Stomach smooth muscle (tissue), 2 donors: ENCODE results near the gene ZNF570.

ENCODE experiments used
- H3K27ac ChIP-seq: one replicate; pipeline ENCODE4 v1.7.0; 2013; ENCODE audit warnings: mild to moderate bottlenecking, low read length, inconsistent platforms
- H3K27me3 ChIP-seq, 2 donors: one replicate each; pipeline ENCODE4 v1.7.0; 2013; ENCODE audit warnings: low read length in 2 of 2; ENCODE audit not compliant: insufficient read depth in 2 of 2, control insufficient read depth in 1 of 2
- H3K36me3 ChIP-seq, 2 donors: one replicate each; pipeline ENCODE4 v1.7.0; 2013; ENCODE audit warnings: low read length in 2 of 2; ENCODE audit not compliant: control insufficient read depth in 2 of 2, insufficient read depth in 2 of 2
- H3K4me1 ChIP-seq: one replicate; pipeline ENCODE4 v1.7.0; 2013; ENCODE audit warnings: low read length; ENCODE audit not compliant: control insufficient read depth, insufficient read depth
- H3K4me3 ChIP-seq, 2 donors: one replicate each; pipeline ENCODE4 v1.7.0; 2013; ENCODE audit warnings: low read length in 2 of 2
- H3K9ac ChIP-seq, 2 donors: one replicate each; pipeline ENCODE4 v1.7.0; 2013; ENCODE audit warnings: low read length in 2 of 2, mild to moderate bottlenecking in 1 of 2
- H3K9me3 ChIP-seq, 2 donors: one replicate each; pipeline ENCODE4 v1.7.0; 2013; ENCODE audit warnings: low read length in 2 of 2; ENCODE audit not compliant: control insufficient read depth in 2 of 2
- donor health status: healthy.
- donor health status: Pancreatic carcinoma.

The ZNF570 gene

GRCh38 chr19:37468961-37469777 lies at the start of gene ZNF570:
TSS of gene ZNF570 (plus strand) at chr19:37469356. CDS start at chr19:37470355, 999 bp downstream.
- Histone ChIP-seq H3K36me3 (peaks cover 10 to 11% of the 10 kb centered on the region in 2 donors), H3K9me3 (peaks cover 0 to 8% of the 10 kb centered on the region in 2 donors), H3K27me3 (no peaks in the 10 kb centered on the region), H3K9ac (peak within 1 kb of the TSS; percentile 94 to 98), H3K4me3 (peak within 1 kb of the TSS; percentile 95 to 99), H3K4me1 (peaks cover 25% of the 10 kb centered on the region), H3K27ac (peak within 1 kb of the TSS; percentile 92)

GRCh38 chr19:37452500-37453245 lies 16.5 kb upstream of the ZNF570 start:
- peaks cover 22 to 58% of the 10 kb centered on the region in 2 donors for H3K9me3 ChIP-seq

DNA sequence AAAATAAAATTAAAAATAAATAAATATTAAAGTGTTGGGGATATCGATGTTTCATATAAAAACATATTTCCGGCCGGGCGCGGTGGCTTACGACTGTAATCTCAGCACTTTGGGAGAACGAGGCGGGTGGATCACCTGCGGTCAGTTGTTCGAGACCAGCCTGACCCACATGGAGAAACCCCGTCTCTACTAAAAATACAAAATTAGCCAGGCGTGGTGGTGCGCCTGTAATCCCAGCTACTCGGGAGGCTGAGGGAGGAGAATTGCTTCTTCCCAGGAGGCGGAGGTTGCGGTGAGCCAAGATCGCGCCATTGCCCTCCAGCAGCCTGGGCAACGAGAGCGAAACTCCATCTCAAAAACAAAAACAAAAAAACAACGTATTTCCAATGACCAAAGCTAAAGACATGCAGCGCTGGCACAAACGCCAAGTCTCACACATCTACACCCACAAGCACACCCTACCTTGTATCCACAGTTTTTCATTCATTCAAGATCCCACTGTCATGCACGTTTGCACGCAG lies 2.8 kb upstream of the ZNF570 start:
- H3K9me3 ChIP-seq = peaks cover 3% of the 10 kb centered on the region in 2 donors
- peak overlapping the region; percentile 82 to 99 for H3K4me3 ChIP-seq
- peaks cover 15 to 18% of the 10 kb centered on the region in 2 donors for H3K36me3 ChIP-seq
- H3K9ac ChIP-seq = peak overlapping the region; percentile 73 to 90
- peak overlapping the region; percentile 92 for H3K27ac ChIP-seq
- peaks cover 23% of the 10 kb centered on the region for H3K4me1 ChIP-seq
- no peaks in the 10 kb centered on the region for H3K27me3 ChIP-seq

More at GRCh38 chr19:37452500-37453245, 16.5 kb upstream of the ZNF570 start:
- no peak overlapping the region for H3K27ac ChIP-seq
- peak overlapping the region in 1 of 2 donors; percentile 56 for H3K4me3 ChIP-seq
- no peaks in the 10 kb centered on the region for H3K4me1 ChIP-seq
- no peaks in the 10 kb centered on the region for H3K27me3 ChIP-seq
- H3K9ac ChIP-seq = no peak overlapping the region
- H3K36me3 ChIP-seq = peaks cover 12 to 26% of the 10 kb centered on the region in 2 donors

GRCh38 chr19:37466798-37467607 lies 2.2 kb upstream of the ZNF570 start, which contains the start of gene ZNF569:
TSS of gene ZNF569 (minus strand) at chr19:37467444. CDS start at chr19:37444921, 22,523 bp downstream.
- H3K4me1 ChIP-seq = peaks cover 25% of the 10 kb centered on the region
- H3K27me3 ChIP-seq = no peaks in the 10 kb centered on the region
- peak within 1 kb of the TSS; percentile 92 for H3K27ac ChIP-seq
- peak within 1 kb of the TSS; percentile 95 to 99 for H3K4me3 ChIP-seq
- H3K9ac ChIP-seq = peak within 1 kb of the TSS; percentile 73 to 90
- peaks cover 0 to 3% of the 10 kb centered on the region in 2 donors for H3K9me3 ChIP-seq
- peaks cover 13 to 17% of the 10 kb centered on the region in 2 donors for H3K36me3 ChIP-seq

- Histone ChIP-seq H3K36me3 (peaks cover 11 to 12% of the 10 kb centered on the region in 2 donors), H3K27me3 (no peaks in the 10 kb centered on the region), H3K9me3 (peaks cover 0 to 3% of the 10 kb centered on the region in 2 donors), H3K27ac (peak overlapping the region; percentile 92), H3K9ac (peak overlapping the region; percentile 73 to 90), H3K4me1 (peaks cover 25% of the 10 kb centered on the region), H3K4me3 (peak overlapping the region; percentile 82 to 99)
Observed at GRCh38 chr19:37467608-37468090, 1.5 kb upstream of the ZNF570 start.

DNA sequence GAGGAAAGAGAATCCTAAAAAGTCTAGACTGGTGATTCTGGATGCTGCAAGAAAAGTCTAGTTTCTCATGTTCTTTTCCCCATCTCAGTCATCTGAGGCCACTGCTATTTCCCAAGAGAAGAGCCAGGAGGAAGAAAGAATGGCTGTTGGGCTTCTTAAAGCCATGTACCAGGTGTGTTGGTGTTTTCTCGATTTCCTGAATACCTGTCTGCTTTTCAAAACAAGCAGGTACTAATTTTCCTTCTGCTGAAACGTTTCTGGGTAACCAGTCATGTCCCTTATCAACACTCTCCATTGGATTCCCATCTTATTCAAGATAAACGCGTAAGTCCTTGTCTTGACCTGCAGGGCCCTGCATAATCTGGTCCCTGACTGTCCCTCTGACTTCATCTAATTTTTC lies 1.1 kb downstream of the ZNF570 start:
- Histone ChIP-seq H3K4me1 (peaks cover 25% of the 10 kb centered on the region), H3K27ac (no peak overlapping the region), H3K27me3 (no peaks in the 10 kb centered on the region), H3K9me3 (peaks cover 0 to 5% of the 10 kb centered on the region in 2 donors), H3K9ac (no peak overlapping the region), H3K4me3 (peak overlapping the region; percentile 95 to 99), H3K36me3 (peaks cover 4 to 8% of the 10 kb centered on the region in 2 donors)

DNA sequence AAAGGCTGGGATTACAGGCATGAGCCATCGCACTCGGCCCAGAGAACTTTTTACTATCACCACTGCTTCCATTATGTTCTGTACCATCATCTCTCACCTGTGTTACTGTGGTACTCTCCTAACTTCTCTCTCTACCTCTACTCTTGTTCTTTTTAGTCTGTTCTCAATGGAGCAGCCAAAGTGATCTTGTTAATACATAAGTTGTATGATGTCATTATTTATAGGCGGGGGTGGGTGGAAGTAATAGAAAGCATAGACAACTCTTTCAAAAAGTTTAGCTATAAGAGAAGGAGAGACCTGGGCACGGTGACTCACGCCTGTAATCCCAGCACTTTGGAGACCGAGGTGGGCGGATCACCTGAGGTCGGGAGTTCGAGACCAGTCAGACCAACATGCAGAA lies 3.0 kb downstream of the ZNF570 start:
- H3K27ac ChIP-seq = no peak overlapping the region
- H3K9me3 ChIP-seq = peaks cover 0 to 10% of the 10 kb centered on the region in 2 donors
- no peaks in the 10 kb centered on the region for H3K27me3 ChIP-seq
- peaks cover 16% of the 10 kb centered on the region for H3K4me1 ChIP-seq
- peaks cover 10 to 21% of the 10 kb centered on the region in 2 donors for H3K36me3 ChIP-seq
- H3K4me3 ChIP-seq = no peak overlapping the region
- no peak overlapping the region for H3K9ac ChIP-seq

DNA sequence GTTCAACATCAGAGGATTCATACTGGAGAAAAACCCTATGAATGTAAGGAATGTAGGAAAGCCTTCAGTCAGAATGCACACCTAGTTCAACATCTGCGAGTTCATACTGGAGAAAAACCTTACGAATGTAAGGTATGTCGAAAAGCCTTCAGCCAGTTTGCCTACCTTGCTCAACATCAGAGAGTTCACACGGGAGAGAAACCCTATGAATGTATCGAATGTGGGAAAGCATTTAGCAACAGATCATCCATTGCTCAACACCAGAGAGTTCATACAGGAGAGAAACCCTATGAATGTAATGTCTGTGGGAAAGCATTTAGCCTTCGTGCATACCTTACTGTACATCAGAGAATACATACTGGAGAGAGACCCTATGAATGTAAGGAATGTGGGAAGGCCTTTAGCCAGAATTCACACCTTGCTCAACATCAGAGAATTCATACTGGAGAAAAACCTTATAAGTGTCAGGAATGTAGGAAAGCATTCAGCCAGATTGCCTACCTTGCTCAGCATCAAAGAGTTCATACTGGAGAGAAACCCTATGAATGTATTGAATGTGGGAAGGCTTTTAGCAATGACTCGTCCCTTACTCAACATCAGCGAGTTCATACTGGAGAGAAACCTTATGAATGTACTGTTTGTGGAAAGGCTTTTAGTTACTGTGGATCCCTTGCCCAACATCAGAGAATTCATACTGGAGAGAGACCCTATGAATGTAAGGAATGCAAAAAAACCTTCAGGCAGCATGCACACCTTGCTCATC lies 15.4 kb downstream of the ZNF570 start:
- Histone ChIP-seq H3K9me3 (peaks cover 38 to 53% of the 10 kb centered on the region in 2 donors), H3K36me3 (peaks cover 27 to 40% of the 10 kb centered on the region in 2 donors), H3K4me3 (peak overlapping the region in 1 of 2 donors; percentile 63)

GRCh38 chr19:37492213-37492612 lies 23.1 kb downstream of the ZNF570 start:
- Histone ChIP-seq H3K4me1 (no peaks in the 10 kb centered on the region), H3K9me3 (peaks cover 9 to 13% of the 10 kb centered on the region in 2 donors), H3K27ac (no peak overlapping the region), H3K9ac (no peak overlapping the region), H3K36me3 (no peaks in the 10 kb centered on the region), H3K27me3 (no peaks in the 10 kb centered on the region), H3K4me3 (no peak overlapping the region)

More for the DNA sequence above, 15.4 kb downstream of the ZNF570 start:
- Histone ChIP-seq H3K9ac (no peak overlapping the region), H3K27ac (no peak overlapping the region), H3K4me1 (no peaks in the 10 kb centered on the region), H3K27me3 (no peaks in the 10 kb centered on the region)
